GM23248 (cell line): ENCODE data around the gene OLFML2B. TPM values are rescaled to one million over a fixed set of nuclear protein-coding genes. Genes with fewer than 3 reads are reported as not detected.
A peak's percentile ranks its signal among the peaks of the same experiment; 100 is the strongest.

ENCODE experiments used
- DNase-seq: peaks from one replicate; pipeline ENCODE4 v3.0.0-alpha.2; 2015
- H2AFZ ChIP-seq: fragments of 200-600 bp; sonication (generic); 2 replicates; pipeline ENCODE4 v1.6.1; 2016; ENCODE audit warnings: antibody characterized with exemption
- H3F3A ChIP-seq: fragments of 200-600 bp; sonication (generic); 2 replicates; pipeline ENCODE4 v1.6.1; 2016; ENCODE audit warnings: mild to moderate bottlenecking, antibody characterized with exemption, mixed run types; ENCODE audit not compliant: insufficient read depth
- H3K27ac ChIP-seq: fragments of 200-600 bp; sonication (generic); 2 replicates; pipeline ENCODE4 v1.5.1; 2016; ENCODE audit warnings: mild to moderate bottlenecking
- H3K27me3 ChIP-seq: fragments of 200-600 bp; sonication (generic); replicated peaks from 2 replicates; pipeline ENCODE4 v1.6.1; 2016; ENCODE audit warnings: mild to moderate bottlenecking; ENCODE audit not compliant: insufficient read depth
- H3K36me3 ChIP-seq: fragments of 200-600 bp; sonication (generic); 2 replicates; pipeline ENCODE4 v1.6.1; 2016; ENCODE audit warnings: low read depth, mild to moderate bottlenecking
- H3K4me1 ChIP-seq: fragments of 200-600 bp; sonication (generic); 2 replicates; pipeline ENCODE4 v1.6.1; 2016; ENCODE audit warnings: mild to moderate bottlenecking; ENCODE audit not compliant: insufficient read depth
- H3K4me2 ChIP-seq: fragments of 200-600 bp; sonication (generic); one replicate; pipeline ENCODE4 v1.6.1; 2016; ENCODE audit warnings: mild to moderate bottlenecking; ENCODE audit not compliant: unreplicated experiment
- H3K4me3 ChIP-seq: fragments of 200-600 bp; sonication (generic); 2 replicates; pipeline ENCODE4 v1.5.1; 2016; ENCODE audit warnings: mild to moderate bottlenecking
- H3K79me2 ChIP-seq: fragments of 200-600 bp; sonication (generic); 2 replicates; pipeline ENCODE4 v1.6.1; 2016; ENCODE audit warnings: mild to moderate bottlenecking; ENCODE audit not compliant: insufficient read depth
- H3K9ac ChIP-seq: fragments of 200-600 bp; sonication (generic); 2 replicates; pipeline ENCODE4 v1.6.1; 2016; ENCODE audit warnings: mild to moderate bottlenecking
- H3K9me2 ChIP-seq: fragments of 200-600 bp; sonication (generic); 2 replicates; pipeline ENCODE4 v1.6.1; 2016; ENCODE audit warnings: mixed run types, mild to moderate bottlenecking, moderate library complexity; ENCODE audit not compliant: insufficient read depth
- H3K9me3 ChIP-seq: fragments of 200-600 bp; sonication (generic); one replicate; pipeline ENCODE4 v1.6.1; 2017; ENCODE audit warnings: low read depth
- H4K20me1 ChIP-seq: fragments of 200-600 bp; sonication (generic); 2 replicates; pipeline ENCODE4 v1.6.0; 2016; ENCODE audit not compliant: insufficient read depth
- EZH2 ChIP-seq: fragments of 200-600 bp; sonication (generic); IDR thresholded peaks from 2 replicates; pipeline ENCODE4 v1.6.1; 2018; ENCODE audit warnings: antibody characterized with exemption, mild to moderate bottlenecking; ENCODE audit not compliant: insufficient read depth, poor library complexity, severe bottlenecking
- EZH2phosphoT487 ChIP-seq: fragments of 200-600 bp; sonication (generic); IDR thresholded peaks from 2 replicates; pipeline ENCODE4 v1.6.1; 2018; ENCODE audit warnings: antibody characterized with exemption, moderate library complexity, mild to moderate bottlenecking, low read depth; ENCODE audit not compliant: insufficient read depth
- WGBS, 2 experiments: methylation state at CpG; one replicate each; pipeline ENCODE4 v1.1.6; 2015 to 2017; ENCODE audit warnings: low lambda C conversion rate in 2 of 2, low coverage in 1 of 2; ENCODE audit errors: missing lambda C conversion rate in 2 of 2; 5-methylcytosine and 5-hydroxymethylcytosine counted together
- in situ Hi-C: fragments of 300-500 bp; cut with MboI; formaldehyde crosslinking; loops from 2 replicates; pipeline ENCODE4 v1.15.0; 2020
- polyA plus RNA-seq: library from polyadenylated mRNA; unstranded; fragments of >200 nt; fragmentation: Nextera tagmentation; extraction: Ambion mirVana; gene quantifications from 2 replicates; pipeline ENCODE4 v1.2.1, GENCODE V29; 2016
- total RNA-seq: library from RNA; depleted of rRNA; stranded (reverse); fragments of >200 nt; shearing (Covaris generic); gene quantifications from 2 replicates; pipeline ENCODE4 v1.2.3, GENCODE V29; 2014

OLFML2B gene
- total and polyA plus RNA-seq, 2 experiments from 2014 or later, result 0.98 to 1.1 TPM

DNA sequence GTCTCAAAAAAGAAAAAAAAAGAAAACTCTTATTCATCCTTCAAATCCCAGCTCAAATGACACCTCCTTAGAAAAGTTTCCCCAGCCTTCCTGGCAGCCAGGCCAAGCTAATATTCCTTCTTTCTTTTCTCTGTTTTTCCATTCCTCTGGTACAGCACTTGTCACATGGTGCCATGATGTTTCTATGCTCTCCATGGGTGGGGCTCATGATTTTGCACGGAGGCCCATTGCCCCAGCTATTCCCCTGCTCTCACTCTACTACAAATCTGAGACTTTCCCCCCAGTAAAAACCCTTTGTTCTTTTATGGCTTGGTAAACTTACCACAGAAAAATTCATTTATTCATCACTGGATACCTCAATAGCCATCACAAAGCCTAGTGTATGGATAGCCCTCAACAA, 26.5 kb downstream of the OLFML2B start:
- no peak for DNase-seq
- in situ Hi-C loops, result no loop called here
- Histone ChIP-seq H2AFZ (no peak overlapping the region), H3K36me3 (no peaks in the 10 kb centered on the region), H3K4me1 (peaks cover 4% of the 10 kb centered on the region; the same call in 1 of the 2 replicates), H3K9me2 (no peaks in the 10 kb centered on the region), H3K27me3 (no peaks in the 10 kb centered on the region), H3K9me3 (no peaks in the 10 kb centered on the region), H3F3A (no peaks in the 10 kb centered on the region), H3K27ac (no peak overlapping the region), H3K4me3 (no peak overlapping the region), H3K9ac (no peak overlapping the region), H3K4me2 (no peak overlapping the region), H4K20me1 (no peaks in the 10 kb centered on the region), H3K79me2 (no peaks in the 10 kb centered on the region)
- 31 to 33% methylated on average over 1 of the region's 1 CpG for WGBS, 2 experiments
- TF ChIP-seq EZH2 (no peak), EZH2phosphoT487 (no peak)

DNA sequence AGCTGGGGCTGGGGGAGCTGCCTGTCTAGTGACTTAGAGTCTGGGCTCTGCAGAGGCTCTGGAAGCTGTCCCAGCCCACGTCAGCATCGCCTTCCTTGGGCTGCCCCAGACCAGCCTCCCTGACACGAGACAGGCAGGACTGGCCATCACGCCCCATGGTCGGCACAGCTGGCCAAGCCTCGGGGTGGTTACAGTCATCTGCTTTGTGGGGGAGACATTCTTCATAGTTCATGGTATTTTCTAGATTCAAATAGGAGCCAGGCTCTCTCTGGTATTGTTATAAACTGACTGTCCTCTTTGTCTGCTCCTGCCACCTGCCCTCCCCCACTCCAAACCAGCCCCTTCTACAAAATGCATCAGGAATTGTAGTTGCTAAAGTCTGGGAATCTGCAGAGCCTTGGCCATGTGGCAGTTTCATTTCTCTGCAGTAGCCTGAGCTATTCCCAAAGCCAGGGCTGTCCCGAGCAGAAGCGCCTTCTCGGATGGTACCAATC, 29.4 kb downstream of the OLFML2B start:
- Histone ChIP-seq H3K79me2 (no peaks in the 10 kb centered on the region), H3K9ac (peak overlapping the region; percentile 27; the same call in 1 of the 2 replicates), H3K36me3 (no peaks in the 10 kb centered on the region), H3K4me1 (peaks cover 4% of the 10 kb centered on the region; the same call in 1 of the 2 replicates), H3K27me3 (no peaks in the 10 kb centered on the region), H3K4me2 (no peak overlapping the region), H2AFZ (no peak overlapping the region), H3K4me3 (no peak overlapping the region), H3K9me2 (no peaks in the 10 kb centered on the region), H3F3A (no peaks in the 10 kb centered on the region), H3K27ac (no peak overlapping the region), H3K9me3 (no peaks in the 10 kb centered on the region), H4K20me1 (no peaks in the 10 kb centered on the region)
- in situ Hi-C loops, result no loop called here
- no peak for TF ChIP-seq EZH2
- TF ChIP-seq EZH2phosphoT487, result no peak
- WGBS, 2 experiments, result 23 to 39% methylated on average over 9 of the region's 9 CpGs
- DNase-seq, result peak; percentile 73

DNA sequence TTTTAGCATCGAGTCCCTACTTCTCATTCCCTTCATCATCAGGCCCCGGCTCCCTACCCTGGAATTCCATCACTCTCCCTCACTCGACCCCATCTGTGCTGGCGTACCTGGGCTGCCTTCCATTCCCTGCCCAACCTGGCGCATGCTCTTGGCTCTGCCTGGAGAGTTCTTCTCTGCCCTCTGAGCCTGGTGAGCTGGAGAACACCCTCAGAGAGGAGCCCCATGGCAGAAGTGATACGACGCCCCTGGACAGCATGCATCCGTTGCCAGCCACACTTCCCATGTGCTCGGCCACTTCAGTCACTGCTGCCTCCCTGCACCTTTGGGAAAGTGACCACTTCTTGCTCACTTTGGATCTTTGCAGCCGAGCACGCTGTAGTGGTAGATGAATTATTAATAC, 30.1 kb downstream of the OLFML2B start:
- no peak overlapping the region for H3K4me3 ChIP-seq
- no peaks in the 10 kb centered on the region for H3K36me3 ChIP-seq
- H3K4me2 ChIP-seq, result no peak overlapping the region
- H3K79me2 ChIP-seq, result no peaks in the 10 kb centered on the region
- WGBS, 2 experiments, result 85 to 86% methylated on average over 11 of the region's 11 CpGs
- H3K27ac ChIP-seq, result no peak overlapping the region
- no peaks in the 10 kb centered on the region for H3K27me3 ChIP-seq
- in situ Hi-C loops, result no loop called here
- H3K9me2 ChIP-seq, result no peaks in the 10 kb centered on the region
- no peak for DNase-seq
- H3F3A ChIP-seq, result no peaks in the 10 kb centered on the region
- H3K4me1 ChIP-seq, result peaks cover 4% of the 10 kb centered on the region; the same call in 1 of the 2 replicates
- no peak overlapping the region for H2AFZ ChIP-seq
- H4K20me1 ChIP-seq, result no peaks in the 10 kb centered on the region
- TF ChIP-seq EZH2 (no peak), EZH2phosphoT487 (no peak)
- no peaks in the 10 kb centered on the region for H3K9me3 ChIP-seq
- no peak overlapping the region for H3K9ac ChIP-seq

DNA sequence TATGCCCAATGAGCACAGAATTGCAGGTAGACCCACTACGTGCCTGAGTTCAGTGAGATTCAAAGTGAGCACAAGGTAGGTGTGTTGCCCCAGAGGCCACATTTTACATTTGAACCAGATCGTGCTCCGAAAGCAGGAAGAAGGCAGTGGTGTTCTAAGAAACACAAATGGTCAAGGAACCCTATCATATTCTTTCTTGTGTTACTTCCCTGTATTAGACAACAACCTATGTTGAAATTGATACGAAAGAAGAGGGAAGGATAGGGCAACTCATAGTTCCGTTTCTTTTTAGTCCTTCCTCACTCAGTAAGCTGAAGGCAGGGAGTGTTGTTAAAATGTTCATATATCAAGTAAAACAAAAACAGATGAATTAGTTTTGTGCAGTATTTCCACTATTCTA, 33.9 kb downstream of the OLFML2B start:
- in situ Hi-C loops, result no loop called here
- no peak for TF ChIP-seq EZH2phosphoT487
- TF ChIP-seq EZH2, result no peak
- H3K27me3 ChIP-seq, result no peaks in the 10 kb centered on the region; the same call in 1 of the 2 replicates
- no peak overlapping the region for H3K4me2 ChIP-seq
- H2AFZ ChIP-seq, result no peak overlapping the region
- peaks cover 4% of the 10 kb centered on the region; the same call in 1 of the 2 replicates for H3K4me1 ChIP-seq
- H3K36me3 ChIP-seq, result no peaks in the 10 kb centered on the region
- WGBS, 2 experiments, result 90 to 92% methylated on average over 5 of the region's 5 CpGs
- DNase-seq, result no peak
- H3K27ac ChIP-seq, result no peak overlapping the region
- no peak overlapping the region for H3K9ac ChIP-seq
- H3K9me3 ChIP-seq, result no peaks in the 10 kb centered on the region
- H3F3A ChIP-seq, result no peaks in the 10 kb centered on the region
- no peaks in the 10 kb centered on the region for H3K9me2 ChIP-seq
- H3K4me3 ChIP-seq, result no peak overlapping the region
- no peaks in the 10 kb centered on the region for H3K79me2 ChIP-seq
- no peaks in the 10 kb centered on the region for H4K20me1 ChIP-seq

DNA sequence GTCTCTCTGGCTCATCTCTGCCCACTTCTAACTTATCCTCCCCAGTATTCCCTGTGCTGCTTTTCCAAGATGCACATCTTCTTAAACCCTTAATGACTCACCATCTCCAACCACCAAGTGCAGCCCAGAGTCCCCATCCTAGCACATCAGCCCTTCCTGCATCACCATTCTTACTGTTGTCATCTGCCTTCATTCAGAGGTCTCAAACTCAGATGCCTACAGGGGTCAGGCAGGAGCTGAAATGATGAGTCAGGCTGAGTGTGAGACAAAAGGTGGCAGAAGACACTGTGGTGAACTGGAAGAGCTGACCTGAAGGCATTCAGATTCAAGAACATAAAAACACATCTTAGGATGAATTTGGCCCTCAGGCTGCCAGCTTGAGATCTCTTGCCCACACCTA, 34.6 kb downstream of the OLFML2B start:
- no peak overlapping the region for H3K4me3 ChIP-seq
- in situ Hi-C loops, result no loop called here
- peak; percentile 59 for DNase-seq
- no peaks in the 10 kb centered on the region for H3K36me3 ChIP-seq
- no peaks in the 10 kb centered on the region for H3K79me2 ChIP-seq
- no peak overlapping the region for H3K27ac ChIP-seq
- no peak overlapping the region for H3K9ac ChIP-seq
- no peaks in the 10 kb centered on the region for H3K9me3 ChIP-seq
- H3K4me1 ChIP-seq, result peaks cover 4% of the 10 kb centered on the region; the same call in 1 of the 2 replicates
- H2AFZ ChIP-seq, result no peak overlapping the region
- no peaks in the 10 kb centered on the region for H3K9me2 ChIP-seq
- H3K27me3 ChIP-seq, result no peaks in the 10 kb centered on the region; the same call in 1 of the 2 replicates
- H3K4me2 ChIP-seq, result no peak overlapping the region
- TF ChIP-seq EZH2 (no peak), EZH2phosphoT487 (no peak)
- no peaks in the 10 kb centered on the region for H4K20me1 ChIP-seq
- H3F3A ChIP-seq, result no peaks in the 10 kb centered on the region
